Brain microvascular endothelial cell (primary cell): ENCODE results near the gene BARHL2.

Source experiments
- DNase-seq: peaks from one replicate; pipeline ENCODE4 v3.0.0-alpha.2; 2020
- H3K27ac ChIP-seq: fragments of 250-450 bp; sonication (Bioruptor Pico); 2 replicates; pipeline ENCODE4 v1.5.1; 2020; ENCODE audit warnings: mild to moderate bottlenecking, moderate library complexity
- H3K27me3 ChIP-seq: fragments of 250-450 bp; sonication (Bioruptor Pico); replicated peaks from 2 replicates; pipeline ENCODE4 v1.5.1; 2020; ENCODE audit warnings: mild to moderate bottlenecking
- H3K36me3 ChIP-seq: fragments of 250-450 bp; sonication (Bioruptor Pico); replicated peaks from 2 replicates; pipeline ENCODE4 v1.5.1; 2020; ENCODE audit warnings: mild to moderate bottlenecking
- H3K4me3 ChIP-seq: 2 replicates; pipeline ENCODE4 v1.5.1; 2011; ENCODE audit warnings: low read depth, mild to moderate bottlenecking, control low read depth, low read length, moderate library complexity
- in situ Hi-C: cut with HindIII; loops from 2 replicates; pipeline ENCODE4 v1.10.0; 2017; ENCODE audit warnings: low sequenced_read_pairs, low pct_ligation_motif_present
- TF ChIP-seq, protein P1 (sequence below): IDR thresholded peaks from 2 replicates; pipeline ENCODE4 v1.5.1; 2011; ENCODE audit warnings: low read depth, mild to moderate bottlenecking, moderate library complexity, low read length, control low read depth, inconsistent platforms; ENCODE audit errors: missing control alignments

BARHL2 gene

DNA sequence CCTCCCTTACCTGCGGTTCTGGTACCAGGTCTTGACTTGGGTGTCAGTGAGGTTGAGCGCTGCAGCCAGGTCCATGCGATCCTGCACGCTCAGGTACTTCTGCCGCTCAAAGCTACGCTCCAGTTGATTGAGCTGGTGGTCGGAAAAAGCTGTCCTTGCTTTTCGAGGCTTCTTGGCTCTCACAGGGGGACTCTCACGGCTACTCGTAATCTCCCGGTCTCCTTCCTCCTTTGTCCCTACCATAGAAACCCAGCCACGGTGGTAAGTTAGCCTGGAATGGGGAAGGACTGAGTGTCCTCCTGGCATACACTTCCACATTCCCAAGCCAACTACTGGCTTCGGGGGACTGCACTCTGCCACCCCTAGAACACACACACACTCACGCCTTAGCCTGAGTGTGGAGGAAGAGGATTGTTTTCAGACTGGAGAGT lies 2.6 kb downstream of the BARHL2 start:
- TF ChIP-seq, protein P1, sequence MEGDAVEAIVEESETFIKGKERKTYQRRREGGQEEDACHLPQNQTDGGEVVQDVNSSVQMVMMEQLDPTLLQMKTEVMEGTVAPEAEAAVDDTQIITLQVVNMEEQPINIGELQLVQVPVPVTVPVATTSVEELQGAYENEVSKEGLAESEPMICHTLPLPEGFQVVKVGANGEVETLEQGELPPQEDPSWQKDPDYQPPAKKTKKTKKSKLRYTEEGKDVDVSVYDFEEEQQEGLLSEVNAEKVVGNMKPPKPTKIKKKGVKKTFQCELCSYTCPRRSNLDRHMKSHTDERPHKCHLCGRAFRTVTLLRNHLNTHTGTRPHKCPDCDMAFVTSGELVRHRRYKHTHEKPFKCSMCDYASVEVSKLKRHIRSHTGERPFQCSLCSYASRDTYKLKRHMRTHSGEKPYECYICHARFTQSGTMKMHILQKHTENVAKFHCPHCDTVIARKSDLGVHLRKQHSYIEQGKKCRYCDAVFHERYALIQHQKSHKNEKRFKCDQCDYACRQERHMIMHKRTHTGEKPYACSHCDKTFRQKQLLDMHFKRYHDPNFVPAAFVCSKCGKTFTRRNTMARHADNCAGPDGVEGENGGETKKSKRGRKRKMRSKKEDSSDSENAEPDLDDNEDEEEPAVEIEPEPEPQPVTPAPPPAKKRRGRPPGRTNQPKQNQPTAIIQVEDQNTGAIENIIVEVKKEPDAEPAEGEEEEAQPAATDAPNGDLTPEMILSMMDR: no peak
- Histone ChIP-seq H3K27me3 (peaks cover 91% of the 10 kb centered on the region), H3K36me3 (no peaks in the 10 kb centered on the region), H3K27ac (no peak overlapping the region), H3K4me3 (no peak overlapping the region)
- no peak for DNase-seq
- in situ Hi-C loops: no loop called here

DNA sequence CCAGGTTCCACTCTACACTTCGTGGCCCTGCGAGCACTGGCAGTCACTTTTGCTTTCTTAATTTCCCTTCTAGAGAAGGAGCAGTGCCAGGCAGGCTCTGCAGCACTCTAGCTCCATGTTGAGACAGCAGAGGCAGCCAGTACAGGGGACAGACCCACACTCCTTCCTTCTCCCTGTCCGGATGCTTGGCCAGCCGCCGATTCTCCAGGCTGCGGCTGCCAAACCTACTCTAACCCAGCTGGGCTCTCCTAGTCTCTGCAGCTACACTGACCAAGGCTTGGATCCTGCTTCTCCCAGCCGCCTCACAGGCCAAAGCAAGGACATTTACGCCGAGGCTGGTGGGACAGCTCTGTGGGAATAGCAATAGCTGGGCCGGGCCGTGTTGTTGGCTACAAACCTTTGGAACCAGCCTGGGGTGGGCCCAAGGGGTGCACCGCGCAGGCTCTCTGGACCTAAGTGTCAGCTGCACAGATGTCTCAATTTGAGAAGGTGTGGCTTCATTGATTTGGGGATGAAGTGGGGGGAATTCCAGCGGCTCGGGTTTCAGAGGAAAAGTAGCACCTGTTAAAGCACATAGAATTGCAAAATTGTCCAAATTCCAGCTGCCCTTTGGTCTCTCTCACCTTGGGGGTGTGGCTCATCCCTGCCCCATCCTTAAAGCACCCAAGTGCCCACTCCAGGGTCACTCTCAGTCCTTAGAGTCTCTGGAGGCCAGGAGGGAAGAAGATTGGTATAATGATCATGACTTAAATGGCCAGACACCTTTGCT lies 3.2 kb downstream of the BARHL2 start:
- H3K4me3 ChIP-seq: no peak overlapping the region
- TF ChIP-seq, protein P1: no peak
- peaks cover 89% of the 10 kb centered on the region for H3K27me3 ChIP-seq
- DNase-seq: no peak
- no peak overlapping the region for H3K27ac ChIP-seq
- in situ Hi-C loops: no loop called here
- H3K36me3 ChIP-seq: no peaks in the 10 kb centered on the region

GRCh38 chr1:90712915-90713730 lies 4.0 kb downstream of the BARHL2 start:
- Histone ChIP-seq H3K27me3 (peaks cover 88% of the 10 kb centered on the region), H3K27ac (no peak overlapping the region), H3K4me3 (no peak overlapping the region), H3K36me3 (no peaks in the 10 kb centered on the region)
- DNase-seq: no peak
- in situ Hi-C loops: no loop called here
- TF ChIP-seq, protein P1: no peak

DNA sequence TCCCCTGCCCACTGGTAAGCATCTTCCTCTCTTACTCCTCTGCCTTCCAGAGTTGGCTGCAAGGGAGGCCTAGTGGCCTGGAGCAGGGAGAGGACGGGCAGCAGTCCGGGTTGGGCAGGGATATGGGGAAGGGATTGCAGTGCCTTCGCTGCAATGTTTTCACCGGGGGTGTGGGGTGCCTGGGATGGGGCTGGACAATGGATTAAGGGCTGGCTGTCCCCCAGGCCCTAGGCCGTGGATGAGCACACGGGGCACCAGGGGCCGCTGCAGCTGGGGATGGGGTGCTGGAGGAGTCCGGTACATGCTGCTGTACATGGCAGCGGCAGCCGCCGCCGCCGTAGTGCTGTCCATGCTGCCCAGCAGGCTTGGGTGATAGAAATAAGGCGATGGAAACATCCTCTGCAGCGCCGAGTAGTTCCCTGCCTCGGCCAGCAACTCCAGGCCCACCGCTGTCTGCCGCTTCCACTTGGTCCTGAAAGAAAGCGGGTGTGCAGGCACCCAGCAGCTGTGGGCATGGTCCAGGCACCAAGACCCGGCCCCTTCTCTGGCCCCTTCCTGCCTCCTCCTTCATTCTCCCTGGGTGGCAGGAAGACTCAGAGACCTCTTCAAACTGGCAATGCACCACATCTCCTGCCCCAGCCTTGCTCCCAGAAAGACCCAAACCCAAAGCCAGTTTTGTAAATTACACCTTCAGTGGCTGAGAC lies 4.8 kb downstream of the BARHL2 start:
- TF ChIP-seq, protein P1: no peak
- Histone ChIP-seq H3K27me3 (peaks cover 89% of the 10 kb centered on the region), H3K36me3 (no peaks in the 10 kb centered on the region), H3K27ac (no peak overlapping the region), H3K4me3 (no peak overlapping the region)
- in situ Hi-C loops: no loop called here
- DNase-seq: no peak

DNA sequence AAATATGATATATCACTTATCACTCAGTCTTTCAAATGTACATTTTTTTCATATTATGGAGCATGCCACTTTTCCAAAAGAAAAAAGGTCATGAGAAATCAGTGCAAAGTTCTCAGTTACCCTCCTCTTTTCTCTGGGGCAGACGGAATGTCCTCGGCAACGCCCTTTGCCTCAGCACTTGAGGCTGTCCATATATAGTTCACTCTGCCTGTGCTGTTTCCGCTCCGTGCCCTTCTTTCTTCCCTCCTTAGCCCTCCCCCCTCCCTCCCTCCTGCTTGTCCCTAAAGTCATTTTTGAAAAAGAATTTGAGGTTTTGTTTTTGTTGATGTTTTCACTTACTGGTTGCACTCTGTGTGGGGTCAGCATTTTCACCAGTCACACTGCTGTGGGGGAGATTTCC lies 5.4 kb downstream of the BARHL2 start:
- Histone ChIP-seq H3K27me3 (peaks cover 89% of the 10 kb centered on the region), H3K27ac (no peak overlapping the region), H3K4me3 (no peak overlapping the region), H3K36me3 (no peaks in the 10 kb centered on the region)
- in situ Hi-C loops: no loop called here
- no peak for DNase-seq
- TF ChIP-seq, protein P1: no peak
